T-helper 2 cell treated with Interferon-gamma antibody and Interleukin-4, amounts not matched to agents 5 μg/mL and 100 μg/mL, for 36 hours (primary cell): ENCODE measurements around the gene KIAA1755.

Experiments
- DNase-seq: peaks from one replicate; pipeline ENCODE4 v3.0.0; 2021; ENCODE audit warnings: low spot score
- H3K27ac Mint-ChIP-seq: one replicate; pipeline ENCODE4 v1.8.0; 2021; ENCODE audit warnings: mild to moderate bottlenecking, mixed read lengths
- H3K27me3 Mint-ChIP-seq: one replicate; pipeline ENCODE4 v1.8.0; 2021; ENCODE audit warnings: low read depth, mixed read lengths
- H3K36me3 Mint-ChIP-seq: one replicate; pipeline ENCODE4 v1.8.0; 2021; ENCODE audit warnings: low read depth, mixed read lengths
- H3K4me1 Mint-ChIP-seq: one replicate; pipeline ENCODE4 v1.8.0; 2021; ENCODE audit warnings: low read depth, mixed read lengths
- H3K4me3 Mint-ChIP-seq: one replicate; pipeline ENCODE4 v1.8.0; 2022; ENCODE audit warnings: mild to moderate bottlenecking, moderate library complexity, mixed read lengths
- H3K9me3 Mint-ChIP-seq: one replicate; pipeline ENCODE4 v1.8.0; 2021; ENCODE audit warnings: mixed read lengths

The KIAA1755 gene

GRCh38 chr20:38229376-38230252 lies 30.9 kb downstream of the KIAA1755 start:
- Mint-ChIP-seq H3K27ac (no peak overlapping the region), H3K27me3 (peaks cover 4% of the 10 kb centered on the region), H3K4me3 (no peak overlapping the region), H3K4me1 (peaks cover 2% of the 10 kb centered on the region), H3K36me3 (no peaks in the 10 kb centered on the region), H3K9me3 (no peaks in the 10 kb centered on the region)
- no peak for DNase-seq

- Mint-ChIP-seq H3K27me3 (peaks cover 4% of the 10 kb centered on the region), H3K4me1 (peaks cover 2% of the 10 kb centered on the region), H3K4me3 (no peak overlapping the region), H3K9me3 (no peaks in the 10 kb centered on the region), H3K36me3 (no peaks in the 10 kb centered on the region), H3K27ac (no peak overlapping the region)
- DNase-seq: no peak
These were observed 32.1 kb downstream of the KIAA1755 start for GRCh38 chr20:38228436-38228835.

GRCh38 chr20:38227420-38228360 lies 32.8 kb downstream of the KIAA1755 start:
- Mint-ChIP-seq H3K27me3 (peaks cover 4% of the 10 kb centered on the region), H3K4me3 (no peak overlapping the region)

GRCh38 chr20:38226553-38226952 lies 34.0 kb downstream of the KIAA1755 start:
- DNase-seq: no peak
- Mint-ChIP-seq H3K27ac (no peak overlapping the region), H3K4me1 (peaks cover 2% of the 10 kb centered on the region), H3K27me3 (peaks cover 2% of the 10 kb centered on the region), H3K36me3 (no peaks in the 10 kb centered on the region), H3K9me3 (no peaks in the 10 kb centered on the region), H3K4me3 (no peak overlapping the region)

More at GRCh38 chr20:38227420-38228360, 32.8 kb downstream of the KIAA1755 start:
- no peak for DNase-seq
- H3K36me3 Mint-ChIP-seq: no peaks in the 10 kb centered on the region
- H3K9me3 Mint-ChIP-seq: no peaks in the 10 kb centered on the region
- peaks cover 2% of the 10 kb centered on the region for H3K4me1 Mint-ChIP-seq
- H3K27ac Mint-ChIP-seq: no peak overlapping the region

- Mint-ChIP-seq H3K27me3 (no peaks in the 10 kb centered on the region), H3K36me3 (no peaks in the 10 kb centered on the region), H3K9me3 (no peaks in the 10 kb centered on the region), H3K4me3 (no peak overlapping the region), H3K4me1 (peaks cover 2% of the 10 kb centered on the region), H3K27ac (no peak overlapping the region)
- DNase-seq: no peak
These were observed 34.7 kb downstream of the KIAA1755 start for GRCh38 chr20:38225900-38226263.

GRCh38 chr20:38225240-38225899 lies 35.2 kb downstream of the KIAA1755 start:
- no peaks in the 10 kb centered on the region for H3K9me3 Mint-ChIP-seq

GRCh38 chr20:38224531-38224930 lies 36.0 kb downstream of the KIAA1755 start:
- no peak for DNase-seq
- Mint-ChIP-seq H3K9me3 (no peaks in the 10 kb centered on the region), H3K36me3 (no peaks in the 10 kb centered on the region), H3K4me1 (peaks cover 2% of the 10 kb centered on the region), H3K4me3 (no peak overlapping the region), H3K27me3 (no peaks in the 10 kb centered on the region), H3K27ac (no peak overlapping the region)

More at GRCh38 chr20:38225240-38225899, 35.2 kb downstream of the KIAA1755 start:
- no peaks in the 10 kb centered on the region for H3K27me3 Mint-ChIP-seq
- no peak overlapping the region for H3K4me3 Mint-ChIP-seq
- DNase-seq: no peak
- no peaks in the 10 kb centered on the region for H3K36me3 Mint-ChIP-seq
- peaks cover 2% of the 10 kb centered on the region for H3K4me1 Mint-ChIP-seq
- no peak overlapping the region for H3K27ac Mint-ChIP-seq

- peaks cover 2% of the 10 kb centered on the region for H3K4me1 Mint-ChIP-seq
- no peak for DNase-seq
- H3K9me3 Mint-ChIP-seq: no peaks in the 10 kb centered on the region
- H3K36me3 Mint-ChIP-seq: no peaks in the 10 kb centered on the region
- H3K4me3 Mint-ChIP-seq: no peak overlapping the region
- H3K27me3 Mint-ChIP-seq: no peaks in the 10 kb centered on the region
- H3K27ac Mint-ChIP-seq: no peak overlapping the region
These were observed 36.8 kb downstream of the KIAA1755 start for GRCh38 chr20:38223743-38224100.

GRCh38 chr20:38222923-38223742 lies 37.4 kb downstream of the KIAA1755 start:
- Mint-ChIP-seq H3K36me3 (no peaks in the 10 kb centered on the region), H3K27me3 (no peaks in the 10 kb centered on the region), H3K9me3 (no peaks in the 10 kb centered on the region), H3K4me3 (no peak overlapping the region), H3K27ac (no peak overlapping the region), H3K4me1 (peaks cover 2% of the 10 kb centered on the region)
- no peak for DNase-seq

GRCh38 chr20:38222231-38222922 lies 38.2 kb downstream of the KIAA1755 start:
- Mint-ChIP-seq H3K4me1 (peaks cover 2% of the 10 kb centered on the region), H3K36me3 (no peaks in the 10 kb centered on the region), H3K9me3 (no peaks in the 10 kb centered on the region), H3K27me3 (no peaks in the 10 kb centered on the region), H3K4me3 (no peak overlapping the region), H3K27ac (no peak overlapping the region)
- DNase-seq: peak; percentile 24

- Mint-ChIP-seq H3K4me3 (no peak overlapping the region), H3K4me1 (peaks cover 2% of the 10 kb centered on the region), H3K9me3 (no peaks in the 10 kb centered on the region), H3K27ac (no peak overlapping the region), H3K36me3 (no peaks in the 10 kb centered on the region), H3K27me3 (no peaks in the 10 kb centered on the region)
- DNase-seq: peak; percentile 51
These were observed 39.4 kb downstream of the KIAA1755 start for GRCh38 chr20:38221119-38221589.

- Mint-ChIP-seq H3K36me3 (no peaks in the 10 kb centered on the region), H3K9me3 (no peaks in the 10 kb centered on the region), H3K27ac (no peak overlapping the region), H3K4me1 (peaks cover 2% of the 10 kb centered on the region), H3K4me3 (no peak overlapping the region), H3K27me3 (no peaks in the 10 kb centered on the region)
- DNase-seq: no peak
These were observed 39.9 kb downstream of the KIAA1755 start for GRCh38 chr20:38220587-38221118.
